LoVo (cell line): ENCODE results near the gene LMOD3.

Experiments used
- DNase-seq: peaks from one replicate; pipeline ENCODE4 v3.0.0-alpha.2; 2016; ENCODE audit warnings: low spot score

Gene LMOD3

DNA sequence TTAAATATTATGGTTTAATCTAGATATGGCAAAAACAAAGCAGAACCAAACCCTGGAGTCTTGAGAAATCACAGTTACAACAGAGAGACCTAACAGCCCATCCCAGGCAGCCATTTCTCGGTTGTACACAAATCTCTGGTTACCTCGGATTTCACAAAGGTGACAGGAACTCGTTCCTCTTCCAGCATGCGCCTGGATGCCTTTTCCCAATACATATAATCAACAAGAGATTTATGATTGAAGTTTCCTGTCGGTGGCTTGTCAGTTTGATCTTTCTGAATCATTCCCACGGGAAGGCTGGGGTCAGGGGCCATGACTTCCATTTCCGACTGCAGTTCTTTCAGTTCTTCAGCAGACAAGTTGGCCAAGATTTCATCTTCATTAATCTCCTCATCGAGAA lies 445 bp downstream of the LMOD3 start:
- no peak for DNase-seq

DNA sequence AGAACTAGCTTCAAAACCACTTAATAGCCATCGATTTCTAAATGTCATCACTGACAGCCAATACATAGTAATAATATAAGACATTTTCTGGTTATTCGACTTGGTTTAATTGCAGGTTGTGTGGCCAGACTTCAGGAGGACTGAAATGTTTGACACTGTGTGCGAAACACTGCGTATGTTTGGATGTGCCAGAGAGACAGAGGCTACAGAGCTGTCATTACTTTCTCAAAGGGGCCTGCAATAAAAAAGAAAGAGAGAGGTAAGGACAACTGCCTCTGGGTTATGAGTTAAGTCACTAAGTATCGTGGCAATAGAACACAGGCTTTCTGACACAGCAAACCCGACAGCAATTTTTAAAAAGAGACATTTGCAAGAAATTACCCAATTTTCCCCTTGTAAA lies 882 bp downstream of the LMOD3 start:
- DNase-seq: no peak

DNA sequence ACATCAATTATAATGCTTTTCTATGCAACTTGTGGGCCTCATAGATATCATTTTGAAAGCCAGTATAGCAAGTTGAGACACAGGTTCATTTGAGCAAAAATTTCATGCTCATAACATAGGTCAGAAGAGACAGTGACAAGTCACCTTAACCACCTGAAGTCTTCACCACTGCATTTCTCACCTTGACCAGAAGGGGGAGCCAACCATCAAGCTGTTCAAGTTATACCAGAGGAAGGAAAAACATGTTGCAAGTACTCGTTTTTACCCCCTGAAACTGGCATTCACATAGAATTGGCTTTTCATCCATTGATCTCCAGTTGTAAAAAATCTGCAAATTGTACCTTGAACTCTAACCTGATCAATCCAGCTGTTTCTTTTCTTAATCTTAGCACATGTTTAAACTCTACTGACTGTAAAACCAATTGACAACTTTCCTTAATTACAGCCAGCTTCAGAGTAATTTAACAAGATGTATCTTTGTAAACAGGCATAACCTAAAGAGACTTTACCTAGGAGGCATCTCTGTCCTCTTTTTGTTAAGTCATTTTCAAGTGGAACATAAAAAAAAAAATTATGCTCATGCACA lies 1.4 kb downstream of the LMOD3 start:
- peak; percentile 75 for DNase-seq

DNA sequence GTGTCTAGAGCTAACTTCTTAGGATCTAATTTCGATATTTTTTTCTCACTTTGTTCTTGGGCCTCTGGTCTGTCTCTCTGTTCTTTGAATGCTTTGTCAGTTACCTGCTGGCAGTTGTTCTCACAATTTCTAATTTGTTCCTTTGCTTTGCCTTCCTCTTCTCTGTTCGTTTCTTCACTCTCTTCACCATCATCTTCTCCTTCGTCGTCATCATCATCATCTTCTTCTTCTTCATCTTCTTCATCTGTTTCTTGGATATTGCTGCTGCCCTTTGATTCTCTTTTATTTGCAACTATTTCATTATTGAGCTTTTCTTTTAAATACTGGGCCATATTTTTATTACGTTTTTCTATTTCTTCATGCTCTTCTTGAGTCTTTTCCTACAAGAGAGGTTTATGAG lies 2.7 kb downstream of the LMOD3 start:
- no peak for DNase-seq

DNA sequence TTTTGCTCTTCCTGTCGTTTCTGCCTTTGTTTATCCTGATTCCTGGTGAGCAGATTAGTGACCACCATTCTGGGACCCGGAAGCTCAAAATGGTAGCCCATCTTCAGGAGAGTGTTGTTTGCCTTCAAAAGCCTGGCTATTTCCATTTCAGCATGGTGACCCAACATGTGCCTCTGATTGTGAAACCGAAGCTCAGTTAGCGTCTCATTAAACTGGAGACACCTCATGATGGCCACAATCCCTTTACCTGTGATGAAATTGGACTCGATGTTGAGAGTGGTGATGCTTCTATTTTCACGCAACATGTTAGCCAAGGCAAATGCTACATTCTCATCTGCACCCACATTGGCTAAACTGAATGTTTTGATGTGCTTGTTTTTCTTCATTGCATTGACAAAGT lies 3.3 kb downstream of the LMOD3 start:
- DNase-seq: no peak

DNA sequence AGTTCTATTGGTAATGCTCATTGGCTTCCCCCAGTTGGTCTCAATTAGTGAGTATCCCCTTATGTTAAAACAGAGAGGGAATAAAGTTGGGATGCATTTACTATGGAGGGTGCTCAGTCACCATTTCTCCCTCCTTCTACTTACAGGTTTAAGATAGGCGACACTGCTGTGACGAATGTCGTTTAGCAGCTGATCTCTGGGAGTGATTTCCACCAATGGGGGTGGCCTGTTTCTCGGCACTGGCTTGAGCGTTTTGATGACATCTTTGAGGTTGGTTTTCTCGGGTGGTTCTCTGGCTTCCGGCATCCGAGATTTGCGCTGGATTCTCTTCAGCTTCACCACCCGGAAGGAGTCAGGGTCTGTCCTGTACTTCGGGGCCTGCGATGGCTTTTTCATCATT lies 3.8 kb downstream of the LMOD3 start:
- no peak for DNase-seq

DNA sequence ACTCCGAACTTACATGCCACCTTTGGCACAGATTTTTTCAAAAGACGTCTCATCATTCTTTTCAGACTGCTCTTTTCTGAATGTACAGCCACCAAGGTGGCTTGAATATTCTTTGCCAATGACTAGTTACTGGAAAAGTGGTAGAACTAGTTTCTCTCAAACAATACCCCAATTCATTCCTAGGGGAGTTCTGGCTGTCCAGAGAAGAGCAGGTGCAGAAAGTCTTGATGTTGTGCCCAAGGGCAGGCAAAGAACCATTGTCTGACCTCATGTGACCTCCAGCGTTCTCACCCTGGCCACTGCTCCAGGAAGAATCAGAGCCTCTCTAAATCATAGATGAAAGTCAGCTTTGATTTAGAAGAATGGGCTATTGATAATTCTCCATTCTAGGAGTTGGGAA lies 5.5 kb downstream of the LMOD3 start:
- peak; percentile 5 for DNase-seq

DNA sequence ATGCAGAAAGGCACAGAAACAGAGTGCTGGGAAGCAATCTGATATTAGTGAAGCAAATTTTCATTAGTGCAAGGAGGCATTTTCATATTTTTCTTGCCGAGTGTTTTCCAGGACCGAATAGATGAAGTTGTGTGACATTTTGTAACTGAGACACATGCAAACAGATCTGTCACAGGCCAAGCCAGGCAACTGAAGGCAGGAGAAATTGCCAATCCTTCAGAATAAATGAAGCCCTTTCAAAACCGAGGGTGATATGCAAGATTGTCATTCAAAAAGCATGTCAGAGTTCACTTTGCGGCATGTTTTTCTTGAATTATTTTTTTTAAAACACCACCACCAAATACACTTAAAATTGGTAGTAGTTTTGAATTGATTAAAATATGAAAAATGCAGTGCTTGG lies 6.2 kb downstream of the LMOD3 start:
- no peak for DNase-seq

DNA sequence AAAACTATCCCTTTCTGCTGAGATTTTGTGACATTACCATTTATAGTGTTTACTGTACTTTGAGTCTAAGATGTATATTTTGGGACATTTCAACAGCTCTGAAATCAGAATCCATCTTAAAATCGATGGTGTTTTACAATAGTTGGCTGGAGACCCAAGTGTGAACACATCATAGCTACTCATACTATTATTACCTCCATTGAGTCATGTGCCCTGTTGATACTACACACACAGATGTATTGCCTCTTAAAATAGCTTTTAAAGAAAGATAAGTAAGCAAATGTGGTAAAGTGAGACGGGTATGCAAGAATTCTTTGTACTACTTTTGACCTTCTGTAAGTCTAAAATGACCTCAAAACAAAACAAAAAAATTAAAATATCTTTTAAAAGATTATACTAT lies 6.7 kb downstream of the LMOD3 start:
- DNase-seq: no peak

DNA sequence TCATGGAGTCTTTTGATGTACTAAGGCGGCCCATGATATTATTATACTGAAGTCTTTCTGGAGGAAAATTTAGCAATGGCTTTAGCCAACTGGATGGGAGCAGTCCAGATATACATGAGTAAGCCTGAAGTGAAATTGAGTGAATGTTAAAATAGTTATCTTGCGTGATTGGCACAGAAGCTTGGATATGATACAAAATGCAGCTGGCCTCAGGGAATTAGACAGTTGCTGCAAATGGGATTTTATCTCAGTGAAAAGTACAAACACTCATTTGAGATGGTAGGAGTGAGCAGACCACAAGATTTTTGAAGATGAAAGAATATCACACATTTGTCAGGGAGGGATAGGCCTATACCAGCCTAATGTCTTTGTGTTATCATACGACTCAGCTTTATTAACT lies 8.9 kb downstream of the LMOD3 start:
- no peak for DNase-seq

DNA sequence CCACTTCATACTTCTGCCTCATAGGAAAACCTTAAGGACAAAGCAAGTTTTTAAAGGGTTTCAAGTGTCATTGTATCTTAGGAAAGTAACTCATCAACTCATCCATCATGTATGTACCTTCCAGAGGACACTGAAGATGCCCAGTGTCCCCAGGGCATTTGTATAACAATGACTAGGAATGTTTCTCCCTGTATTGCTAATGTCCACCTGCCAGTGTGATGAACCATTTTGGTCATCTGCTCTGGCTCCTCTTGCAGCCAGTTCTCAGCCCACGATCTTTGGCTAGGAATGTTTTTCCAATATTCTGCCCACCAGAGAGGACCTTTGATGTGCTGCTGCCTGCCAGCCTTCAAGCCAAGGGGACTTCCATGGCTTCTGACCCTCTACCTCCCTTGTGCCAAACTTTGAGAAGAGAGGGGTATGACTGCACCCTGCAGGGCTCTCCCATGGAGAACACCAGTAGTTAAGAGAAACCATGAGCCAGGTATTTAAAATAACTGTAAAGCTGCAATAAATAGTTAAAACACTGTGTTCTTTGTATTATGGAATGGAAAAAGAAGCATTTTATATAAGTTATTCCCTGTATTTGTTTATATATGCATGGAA lies 11.4 kb downstream of the LMOD3 start:
- no peak for DNase-seq

DNA sequence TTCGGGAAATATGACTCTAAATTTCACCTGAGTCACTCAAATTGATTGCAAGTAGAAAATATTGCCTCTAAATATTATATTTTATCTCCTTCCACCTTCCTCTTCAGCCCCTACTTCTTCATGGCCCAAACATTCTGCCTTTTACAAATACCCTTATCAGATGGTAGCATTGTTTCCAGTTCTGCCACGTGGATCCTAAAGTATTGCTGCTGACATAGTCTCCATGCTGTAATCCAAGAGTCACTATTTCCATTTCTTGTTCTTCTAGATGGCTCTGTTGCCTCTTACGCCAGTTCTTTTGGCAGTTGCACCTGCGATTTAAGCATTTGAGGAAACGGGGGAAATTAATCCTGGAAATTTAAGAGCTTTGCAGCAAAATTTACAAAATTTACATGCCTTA lies 13.6 kb downstream of the LMOD3 start:
- DNase-seq: no peak

DNA sequence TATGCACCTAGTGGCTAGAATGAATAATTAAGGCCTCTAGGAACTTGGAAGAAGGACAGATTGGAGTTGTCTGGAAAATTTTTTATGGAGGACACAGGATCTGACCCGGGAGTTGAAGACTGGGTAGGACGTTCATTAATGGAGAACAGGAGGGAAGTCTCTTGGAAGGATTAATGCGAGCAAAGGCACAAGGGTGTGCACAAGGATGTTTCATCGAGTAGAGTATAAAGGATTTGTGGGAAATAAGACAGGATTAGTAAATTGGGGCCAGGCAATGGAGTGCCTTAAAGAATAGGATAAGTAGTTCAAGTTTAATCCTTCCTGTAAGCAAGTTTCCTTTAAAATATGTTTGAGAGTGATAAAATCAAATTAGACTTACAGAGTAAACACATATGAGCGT lies 14.6 kb downstream of the LMOD3 start:
- no peak for DNase-seq

DNA sequence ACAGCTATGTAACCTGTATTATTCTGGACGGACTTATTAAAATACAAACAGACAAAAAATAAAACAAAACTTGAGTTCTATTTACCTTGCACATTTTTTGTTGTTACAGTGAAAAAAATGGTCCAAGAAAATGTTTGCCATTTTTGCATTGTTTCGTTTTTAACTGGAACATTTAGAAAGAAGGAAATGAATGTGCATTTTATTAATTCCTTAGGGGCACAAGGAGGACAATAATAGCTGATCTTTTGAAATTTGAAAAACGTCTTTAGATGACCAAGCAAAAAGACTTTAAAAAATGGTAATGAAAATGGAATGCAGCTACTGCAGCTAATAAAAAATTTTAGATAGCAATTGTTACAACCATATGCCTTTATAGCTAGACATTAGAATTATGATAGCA lies 17.1 kb downstream of the LMOD3 start:
- DNase-seq: no peak

DNA sequence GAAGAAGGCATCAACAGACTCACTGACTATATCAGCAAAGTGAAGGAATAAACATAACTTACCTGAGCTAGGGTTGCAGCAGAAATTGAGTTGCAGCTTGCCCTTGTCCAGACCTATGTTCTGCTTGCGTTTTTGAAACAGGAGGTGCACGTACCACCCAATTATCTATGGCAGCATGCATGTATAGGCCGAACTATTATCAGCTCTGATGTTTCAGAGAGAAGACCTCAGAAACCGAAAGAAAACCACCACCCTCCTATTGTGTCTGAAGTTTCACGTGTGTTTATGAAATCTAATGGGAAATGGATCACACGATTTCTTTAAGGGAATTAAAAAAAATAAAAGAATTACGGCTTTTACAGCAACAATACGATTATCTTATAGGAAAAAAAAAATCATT lies 17.8 kb downstream of the LMOD3 start:
- DNase-seq: no peak

DNA sequence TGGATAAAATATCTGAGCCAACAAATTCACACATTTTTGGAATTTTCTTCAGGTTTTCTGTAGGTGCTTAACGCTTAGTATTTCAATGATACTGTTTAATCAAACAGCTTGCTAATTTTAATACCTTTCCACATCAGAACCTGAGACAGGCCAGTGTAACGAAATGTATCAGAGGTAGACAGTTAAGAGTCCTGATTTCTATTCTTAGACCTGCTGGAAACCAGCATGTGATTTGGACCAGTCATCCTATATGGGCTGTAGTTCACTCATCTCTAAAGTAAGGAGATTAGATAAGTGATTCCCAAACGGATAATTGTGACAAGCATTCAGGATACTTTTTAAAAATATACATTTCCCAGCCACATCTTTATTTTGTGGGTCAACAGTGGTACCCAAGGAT lies 19.3 kb downstream of the LMOD3 start:
- DNase-seq: no peak

DNA sequence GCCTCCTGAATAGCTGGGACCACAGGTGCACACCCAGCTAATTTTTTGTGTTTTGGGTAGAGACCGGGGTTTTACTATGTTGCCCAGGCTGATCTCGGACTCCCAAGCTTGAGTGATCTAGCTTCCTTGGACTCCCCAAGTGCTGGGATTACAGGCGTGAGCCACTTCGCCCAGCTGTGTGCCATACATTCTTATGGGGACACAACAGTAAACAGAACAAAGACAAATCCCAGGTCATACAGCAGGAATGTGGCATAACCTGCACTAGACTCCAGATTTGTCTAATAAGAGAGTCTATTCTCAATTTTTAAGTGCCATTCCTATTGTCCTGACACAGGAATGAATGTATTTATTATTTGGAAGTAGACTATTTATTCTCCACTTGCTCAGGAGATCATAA lies 20.0 kb downstream of the LMOD3 start:
- DNase-seq: no peak

DNA sequence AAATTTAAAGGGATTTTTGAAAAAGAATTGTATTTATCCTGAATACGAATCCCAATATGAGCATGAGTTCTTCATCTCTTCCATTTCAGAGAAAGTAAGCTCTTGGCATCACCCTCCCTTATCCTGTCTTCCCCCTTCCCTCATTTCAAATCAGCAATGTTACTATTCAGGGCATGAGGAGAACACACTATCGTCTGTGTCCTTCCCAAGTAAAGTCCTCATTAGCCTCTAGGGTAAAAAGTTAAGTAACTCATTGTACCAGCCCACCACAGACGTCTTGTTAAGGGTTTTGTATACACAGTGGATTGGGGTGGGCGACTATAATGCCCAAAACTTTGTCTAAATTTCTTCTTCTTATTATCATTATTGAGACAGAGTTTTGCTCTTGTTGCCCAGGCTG lies 22.8 kb downstream of the LMOD3 start:
- DNase-seq: no peak

DNA sequence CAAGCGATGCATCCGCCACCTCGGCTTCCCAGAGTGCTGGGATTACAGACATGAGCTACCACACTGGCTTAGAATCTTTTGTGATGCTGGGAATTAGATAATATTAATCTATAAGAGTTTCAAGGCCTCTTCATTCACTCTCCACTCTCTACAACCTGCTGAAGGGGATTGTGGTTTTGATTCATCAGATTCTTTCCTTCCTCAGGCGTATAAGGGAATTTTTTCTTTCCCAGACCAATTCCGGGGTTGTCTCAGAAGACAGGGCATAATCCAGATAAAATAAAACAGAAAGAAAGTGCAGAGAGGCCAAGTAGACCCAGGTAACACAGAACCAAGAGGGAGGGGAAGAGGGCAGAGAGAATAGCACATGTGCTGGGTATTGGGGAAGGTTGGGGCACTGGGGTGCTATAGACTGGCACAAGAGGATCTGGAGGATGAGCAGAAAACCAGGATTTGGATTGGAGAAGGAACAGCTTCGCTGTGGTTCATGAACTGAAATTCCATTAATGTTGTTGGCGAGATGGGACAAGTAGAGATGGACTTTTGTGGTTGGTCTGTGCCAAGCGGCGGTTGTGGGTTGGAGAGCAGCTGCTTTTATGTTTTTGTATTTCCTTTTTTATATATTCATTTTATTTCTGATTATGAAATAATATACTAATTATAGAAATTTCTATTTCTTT lies 24.8 kb downstream of the LMOD3 start:
- no peak for DNase-seq

DNA sequence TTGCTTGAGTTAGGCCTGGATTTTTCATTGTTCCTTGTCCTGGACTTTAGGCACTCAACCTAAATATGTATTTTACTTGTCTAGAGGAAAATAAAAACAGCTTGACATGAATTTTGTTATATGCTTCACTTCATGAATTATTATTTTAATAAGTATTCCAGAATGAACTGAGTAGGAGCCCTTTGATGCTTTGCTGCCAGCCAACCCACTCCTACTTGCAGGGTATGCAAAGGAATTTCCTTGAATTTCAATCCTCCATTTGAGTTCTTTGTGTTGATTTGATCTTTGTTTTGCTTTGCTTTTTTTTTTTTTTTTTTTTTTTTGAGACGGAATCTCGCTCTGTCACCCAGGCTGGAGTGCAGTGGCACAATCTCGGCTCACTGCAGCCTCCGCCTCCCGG lies 26.1 kb downstream of the LMOD3 start:
- no peak for DNase-seq

DNA sequence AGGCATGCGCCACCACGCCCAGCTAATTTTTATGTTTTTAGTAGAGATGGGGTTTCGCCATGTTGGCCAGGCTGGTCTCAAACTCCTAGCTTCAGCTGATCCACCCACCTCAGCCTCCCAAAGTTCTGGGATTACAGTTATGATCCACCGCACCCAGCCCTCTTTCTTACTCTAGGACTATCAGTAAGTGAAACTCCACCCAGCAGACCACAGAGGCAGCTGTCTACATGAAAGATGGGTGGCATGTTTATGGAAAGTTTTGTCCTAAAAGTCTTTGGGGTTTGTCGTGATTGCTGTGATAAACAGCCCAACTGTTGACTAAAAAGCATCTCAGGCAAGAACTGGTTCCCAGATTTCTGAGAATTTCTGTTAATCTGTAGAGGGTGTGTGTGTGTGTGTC lies 26.8 kb downstream of the LMOD3 start:
- DNase-seq: no peak

DNA sequence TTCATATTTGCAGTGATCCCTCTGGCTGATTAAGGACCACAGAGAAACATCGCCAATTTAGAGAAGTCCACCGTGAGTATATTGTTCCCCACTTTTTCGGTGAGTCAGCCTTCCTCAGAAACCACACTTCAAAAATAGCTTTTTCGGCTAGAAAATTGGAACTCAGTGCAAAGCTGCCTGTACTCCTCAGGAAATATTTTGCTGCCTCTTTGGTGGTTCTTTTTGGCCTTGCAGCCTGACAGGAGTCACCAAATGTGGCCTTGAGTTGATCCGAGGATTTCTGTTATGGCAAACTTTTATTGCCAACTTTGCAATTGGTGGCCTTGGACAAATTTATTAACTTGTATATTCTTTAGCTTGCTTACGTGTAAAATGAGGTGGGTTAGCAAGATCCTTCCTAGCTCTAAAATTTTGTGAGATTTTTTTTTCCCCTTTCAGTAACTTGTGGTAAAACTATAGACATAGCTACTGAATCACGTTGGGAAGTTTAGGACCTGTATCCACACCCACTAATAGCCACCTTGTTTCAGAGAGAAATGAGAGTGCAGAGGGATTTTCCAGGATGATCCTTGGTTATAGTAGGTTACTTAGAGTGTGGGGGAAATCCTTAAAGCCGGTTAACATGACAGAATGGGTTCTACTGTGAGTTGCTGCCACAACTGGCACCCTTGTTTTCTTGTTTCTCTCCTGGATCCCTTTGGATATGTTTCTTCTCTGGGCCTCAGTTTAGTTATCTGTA lies 27.8 kb downstream of the LMOD3 start:
- DNase-seq: no peak

DNA sequence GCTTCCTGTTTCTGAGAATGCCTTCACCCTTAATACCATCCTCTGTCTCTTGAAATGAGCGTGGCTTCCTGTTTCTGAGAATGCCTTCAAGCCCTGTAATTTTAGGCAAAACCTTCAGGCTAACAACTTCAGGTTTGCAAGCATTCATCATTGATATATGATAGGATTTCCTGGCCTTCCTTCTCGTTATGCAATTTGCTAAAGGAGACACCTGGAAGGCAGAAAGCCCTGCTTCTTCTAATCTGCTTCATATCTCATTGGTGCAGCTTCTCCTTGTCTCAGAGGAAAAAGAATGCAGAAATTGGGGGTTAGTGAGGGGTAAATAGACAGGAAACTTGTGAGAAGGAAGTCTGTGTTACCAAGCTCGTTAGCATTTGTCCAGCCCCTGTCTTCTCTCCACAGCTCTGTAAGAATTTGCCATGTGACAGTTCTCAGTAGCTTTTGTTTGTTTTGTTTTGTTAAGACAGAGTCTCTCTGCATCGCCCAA lies 30.3 kb downstream of the LMOD3 start:
- DNase-seq: no peak
